Muscle layer of duodenum (tissue), 2 donors: ENCODE measurements around the gene WNK1.
A peak's percentile ranks its signal among the peaks of the same experiment; 100 is the strongest.

Source experiments
- H3K27ac ChIP-seq: one replicate; pipeline ENCODE4 v1.7.0; 2013; ENCODE audit warnings: mild to moderate bottlenecking, low read length
- H3K27me3 ChIP-seq: one replicate; pipeline ENCODE4 v1.7.0; 2013; ENCODE audit warnings: low read depth, mild to moderate bottlenecking, control low read depth, low read length
- H3K36me3 ChIP-seq, 2 donors: one replicate each; pipeline ENCODE4 v1.7.0; 2013; ENCODE audit warnings: low read length in 2 of 2, control low read depth in 1 of 2, mild to moderate bottlenecking in 1 of 2; ENCODE audit not compliant: insufficient read depth in 2 of 2, control insufficient read depth in 1 of 2
- H3K4me1 ChIP-seq, 2 donors: one replicate each; pipeline ENCODE4 v1.7.0; 2013; ENCODE audit warnings: low read length in 2 of 2, mild to moderate bottlenecking in 2 of 2, control low read depth in 1 of 2, moderate library complexity in 1 of 2; ENCODE audit not compliant: insufficient read depth in 2 of 2, control insufficient read depth in 1 of 2
- H3K4me3 ChIP-seq, 2 donors: one replicate each; pipeline ENCODE4 v1.7.0; 2013; ENCODE audit warnings: low read length in 2 of 2, low read depth in 1 of 2, mild to moderate bottlenecking in 1 of 2
- H3K9me3 ChIP-seq, 2 donors: one replicate each; pipeline ENCODE4 v1.7.0; 2013; ENCODE audit warnings: low read length in 2 of 2, control low read depth in 1 of 2, mild to moderate bottlenecking in 1 of 2; ENCODE audit not compliant: control insufficient read depth in 1 of 2
- donor health status: healthy.

Gene WNK1

DNA sequence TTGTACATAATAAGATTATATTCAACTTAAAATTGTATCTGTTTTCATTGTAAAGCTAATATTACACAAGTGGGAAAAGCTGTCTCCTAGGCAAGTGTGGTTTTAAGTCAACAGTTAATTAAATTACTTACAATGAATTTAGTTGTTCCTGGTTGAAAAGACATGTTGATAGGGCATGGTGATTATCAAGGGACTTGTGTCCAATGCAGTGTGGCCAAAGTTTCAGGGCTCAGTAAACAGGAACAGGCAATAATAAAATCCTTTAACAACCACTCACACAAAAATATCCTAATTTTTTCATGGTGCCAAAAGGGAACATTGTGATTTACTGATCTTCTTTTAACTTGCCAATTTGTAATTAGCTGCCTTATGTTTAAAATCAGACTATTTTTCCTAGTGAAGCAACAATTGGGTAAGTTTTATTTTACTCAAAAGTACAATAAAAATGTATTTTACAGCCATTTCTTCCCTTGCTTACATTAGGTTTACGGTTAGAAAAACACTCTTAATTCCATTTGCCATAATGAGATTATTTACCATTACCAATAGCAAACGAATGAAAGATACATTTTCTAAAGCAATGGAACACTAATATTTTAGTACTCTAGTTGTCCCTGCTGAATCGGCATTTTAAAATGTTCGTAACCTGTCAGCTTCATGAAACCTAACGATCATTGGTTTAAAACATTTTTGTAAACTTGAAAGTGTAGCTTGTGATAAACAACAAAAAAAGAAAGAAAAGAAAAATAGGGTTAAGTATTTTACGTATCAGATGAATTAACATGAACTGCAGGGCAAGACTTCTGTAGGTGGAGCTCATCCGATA, 1.8 kb upstream of the WNK1 start:
- H3K27ac ChIP-seq = peak overlapping the region; percentile 32

DNA sequence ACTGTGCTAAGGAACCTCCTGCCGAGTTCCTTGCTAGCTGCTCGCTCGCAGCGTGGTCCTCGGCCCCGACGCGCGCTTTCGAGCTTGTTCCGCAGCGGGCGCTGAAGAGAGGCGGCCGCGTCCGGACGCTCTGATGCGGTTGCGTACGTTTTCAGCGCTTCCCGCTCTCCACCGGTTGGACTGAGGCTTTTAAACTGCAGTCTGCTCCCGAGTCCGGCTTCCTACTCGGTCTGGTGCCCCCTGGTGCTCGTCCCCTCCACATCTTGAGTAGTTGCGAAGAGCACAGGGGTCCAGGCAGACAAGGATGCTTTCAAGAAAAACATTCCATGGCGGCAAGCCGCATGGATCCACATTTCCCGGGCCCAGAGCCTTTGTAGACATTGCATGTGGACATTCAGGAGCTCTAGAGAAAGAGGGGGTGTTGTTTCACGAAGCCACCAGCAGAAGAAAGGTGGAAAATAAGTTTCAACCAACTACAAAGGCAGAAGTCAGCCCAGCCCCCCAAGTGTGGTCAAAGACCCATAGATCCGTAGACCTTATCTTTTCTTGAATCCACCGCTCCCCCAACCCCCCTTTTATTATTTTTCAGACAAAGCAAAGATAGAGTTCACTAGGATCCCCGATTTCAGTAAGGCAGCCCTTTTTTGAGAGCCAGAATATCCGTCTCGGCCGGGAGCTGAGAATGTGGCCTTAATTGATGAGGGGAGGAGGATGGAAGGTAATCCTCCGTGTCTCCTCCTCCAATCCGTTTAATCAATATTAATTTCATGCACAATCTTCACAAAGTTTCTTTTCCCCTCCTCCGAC, 984 bp upstream of the WNK1 start:
- H3K27me3 ChIP-seq = no peaks in the 10 kb centered on the region
- peak overlapping the region; percentile 76 to 92 for H3K4me3 ChIP-seq
- peaks cover 14 to 19% of the 10 kb centered on the region in 2 donors for H3K4me1 ChIP-seq
- H3K36me3 ChIP-seq = peaks cover 0 to 3% of the 10 kb centered on the region in 2 donors
- H3K27ac ChIP-seq = peak overlapping the region; percentile 86
- H3K9me3 ChIP-seq = no peaks in the 10 kb centered on the region

More for the DNA sequence above, 1.8 kb upstream of the WNK1 start:
- H3K9me3 ChIP-seq = no peaks in the 10 kb centered on the region
- peaks cover 9 to 11% of the 10 kb centered on the region in 2 donors for H3K4me1 ChIP-seq
- no peaks in the 10 kb centered on the region for H3K27me3 ChIP-seq
- peaks cover 0 to 3% of the 10 kb centered on the region in 2 donors for H3K36me3 ChIP-seq
- peak overlapping the region; percentile 76 to 92 for H3K4me3 ChIP-seq

GRCh38 chr12:752695-753610, 574 bp downstream of the WNK1 start:
- Histone ChIP-seq H3K27me3 (no peaks in the 10 kb centered on the region), H3K27ac (peak overlapping the region; percentile 77), H3K9me3 (no peaks in the 10 kb centered on the region), H3K4me1 (peaks cover 17 to 31% of the 10 kb centered on the region in 2 donors), H3K36me3 (peaks cover 0 to 3% of the 10 kb centered on the region in 2 donors), H3K4me3 (peak overlapping the region; percentile 89 to 92)

DNA sequence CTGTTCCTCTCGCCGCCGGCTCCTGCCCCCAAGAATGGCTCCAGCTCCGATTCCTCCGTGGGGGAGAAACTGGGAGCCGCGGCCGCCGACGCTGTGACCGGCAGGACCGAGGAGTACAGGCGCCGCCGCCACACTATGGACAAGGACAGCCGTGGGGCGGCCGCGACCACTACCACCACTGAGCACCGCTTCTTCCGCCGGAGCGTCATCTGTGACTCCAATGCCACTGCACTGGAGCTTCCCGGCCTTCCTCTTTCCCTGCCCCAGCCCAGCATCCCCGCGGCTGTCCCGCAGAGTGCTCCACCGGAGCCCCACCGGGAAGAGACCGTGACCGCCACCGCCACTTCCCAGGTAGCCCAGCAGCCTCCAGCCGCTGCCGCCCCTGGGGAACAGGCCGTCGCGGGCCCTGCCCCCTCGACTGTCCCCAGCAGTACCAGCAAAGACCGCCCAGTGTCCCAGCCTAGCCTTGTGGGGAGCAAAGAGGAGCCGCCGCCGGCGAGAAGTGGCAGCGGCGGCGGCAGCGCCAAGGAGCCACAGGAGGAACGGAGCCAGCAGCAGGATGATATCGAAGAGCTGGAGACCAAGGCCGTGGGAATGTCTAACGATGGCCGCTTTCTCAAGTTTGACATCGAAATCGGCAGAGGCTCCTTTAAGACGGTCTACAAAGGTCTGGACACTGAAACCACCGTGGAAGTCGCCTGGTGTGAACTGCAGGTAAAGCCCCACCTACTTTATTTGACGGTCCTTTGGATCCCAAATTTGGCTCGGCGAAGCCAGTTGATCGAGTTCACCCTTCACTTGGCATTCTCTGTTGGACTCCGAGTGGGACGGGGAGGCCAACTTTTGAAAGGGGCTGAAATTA, 1.5 kb downstream of the WNK1 start:
- H3K27ac ChIP-seq = peak overlapping the region; percentile 77
- H3K4me1 ChIP-seq = peaks cover 17 to 31% of the 10 kb centered on the region in 2 donors
- peak overlapping the region; percentile 89 to 92 for H3K4me3 ChIP-seq
- no peaks in the 10 kb centered on the region for H3K27me3 ChIP-seq
- H3K9me3 ChIP-seq = no peaks in the 10 kb centered on the region
- H3K36me3 ChIP-seq = peaks cover 0 to 3% of the 10 kb centered on the region in 2 donors

DNA sequence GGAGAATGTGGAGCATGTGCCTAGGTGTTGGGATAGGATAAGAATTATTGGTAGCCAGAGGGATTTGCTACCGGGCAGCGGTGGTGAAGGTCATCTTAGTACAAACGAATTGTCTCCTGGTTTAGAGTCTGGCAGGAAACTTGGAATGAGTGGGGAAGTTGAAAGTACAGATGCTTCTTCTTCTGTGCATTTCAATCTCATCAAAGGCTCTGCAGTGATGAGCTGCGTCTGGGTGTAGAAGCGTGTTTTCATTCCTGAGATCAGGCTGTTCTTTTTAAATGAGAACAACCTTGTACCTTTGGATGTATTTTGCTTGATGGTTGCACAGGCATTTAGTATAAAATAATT, 2.1 kb downstream of the WNK1 start:
- H3K9me3 ChIP-seq = no peaks in the 10 kb centered on the region
- peak overlapping the region; percentile 89 to 92 for H3K4me3 ChIP-seq
- H3K27ac ChIP-seq = peak overlapping the region; percentile 77
- H3K4me1 ChIP-seq = peaks cover 17 to 31% of the 10 kb centered on the region in 2 donors
- peaks cover 0 to 3% of the 10 kb centered on the region in 2 donors for H3K36me3 ChIP-seq
- H3K27me3 ChIP-seq = no peaks in the 10 kb centered on the region

DNA sequence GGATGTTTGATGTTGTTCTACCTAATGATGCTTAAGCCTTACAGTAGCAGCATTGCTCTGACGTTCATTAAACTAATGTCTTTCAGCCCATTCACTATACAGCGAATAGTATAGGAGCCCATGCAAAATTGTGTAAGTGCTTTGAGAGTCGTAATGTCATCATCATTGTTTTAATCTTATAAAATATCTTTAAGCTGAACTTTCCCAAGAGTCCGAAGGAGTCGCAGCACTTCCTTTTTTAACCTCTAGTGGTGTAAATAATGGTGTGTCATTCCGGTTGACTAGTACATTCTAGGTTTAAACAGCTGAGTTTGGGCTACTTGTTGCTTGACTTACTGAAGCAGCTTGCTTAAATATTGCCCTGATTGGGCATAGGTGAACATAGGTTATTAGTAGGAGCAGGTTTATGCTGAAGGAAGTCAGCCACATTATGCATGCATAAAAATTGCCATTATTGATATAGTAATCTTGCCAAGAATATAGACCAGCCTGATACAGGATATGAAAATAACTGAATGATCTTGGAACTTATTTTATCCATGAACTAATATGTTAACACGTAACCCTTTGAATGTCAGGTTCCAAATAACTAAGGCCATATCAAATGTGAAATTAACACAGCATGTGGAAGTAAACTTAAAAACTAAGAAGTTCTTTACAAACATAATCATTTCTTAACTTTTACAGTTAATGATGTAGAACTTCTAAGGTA, 2.6 kb downstream of the WNK1 start:
- Histone ChIP-seq H3K4me1 (peaks cover 17 to 31% of the 10 kb centered on the region in 2 donors), H3K27me3 (no peaks in the 10 kb centered on the region), H3K36me3 (peaks cover 0 to 3% of the 10 kb centered on the region in 2 donors), H3K27ac (peak overlapping the region; percentile 77), H3K4me3 (peak overlapping the region; percentile 89 to 92), H3K9me3 (no peaks in the 10 kb centered on the region)

GRCh38 chr12:759628-760027, 7.2 kb downstream of the WNK1 start:
- H3K9me3 ChIP-seq = no peaks in the 10 kb centered on the region
- H3K4me1 ChIP-seq = peaks cover 11 to 23% of the 10 kb centered on the region in 2 donors
- no peaks in the 10 kb centered on the region for H3K36me3 ChIP-seq

DNA sequence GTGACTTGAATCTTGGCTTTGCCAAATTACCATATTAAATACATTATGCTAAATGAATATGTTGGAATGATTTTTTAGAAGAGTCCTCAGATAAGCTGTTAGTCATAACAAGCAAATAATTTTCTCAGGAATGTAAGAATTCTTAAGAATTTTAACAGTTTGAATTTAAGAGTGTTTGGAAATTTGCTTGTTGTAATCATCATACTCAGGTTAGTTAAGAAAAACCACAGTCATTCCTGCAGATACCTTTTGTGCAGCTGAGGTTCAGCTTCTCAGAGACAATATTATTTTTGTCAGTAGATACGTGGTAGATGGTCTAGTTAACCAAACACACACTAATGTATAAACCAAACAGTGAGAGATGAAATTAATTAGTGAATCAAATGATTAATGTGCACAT, 8.9 kb downstream of the WNK1 start:
- Histone ChIP-seq H3K36me3 (no peaks in the 10 kb centered on the region), H3K27ac (no peak overlapping the region), H3K27me3 (no peaks in the 10 kb centered on the region), H3K9me3 (no peaks in the 10 kb centered on the region), H3K4me3 (no peak overlapping the region), H3K4me1 (peaks cover 4 to 13% of the 10 kb centered on the region in 2 donors)

More at GRCh38 chr12:759628-760027, 7.2 kb downstream of the WNK1 start:
- H3K27me3 ChIP-seq = no peaks in the 10 kb centered on the region
- H3K27ac ChIP-seq = no peak overlapping the region
- no peak overlapping the region for H3K4me3 ChIP-seq

DNA sequence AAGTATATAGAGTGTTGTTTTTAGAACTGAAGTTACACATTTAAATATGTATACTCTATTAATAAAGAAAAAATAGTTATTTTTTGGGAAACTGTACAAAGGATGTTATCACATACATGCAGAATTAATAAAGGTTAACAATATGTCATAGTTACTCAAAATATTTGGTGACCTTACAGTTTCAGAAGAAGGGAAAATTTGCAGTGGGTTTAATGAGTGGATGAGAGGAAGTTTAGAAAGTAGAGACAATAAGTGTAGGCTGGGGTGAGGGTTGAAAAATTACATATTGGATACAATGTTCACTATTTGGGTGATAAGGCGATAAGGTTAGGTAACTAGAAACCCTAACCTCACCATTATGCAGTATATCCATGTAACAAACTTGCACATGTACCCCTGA, 13.5 kb downstream of the WNK1 start:
- Histone ChIP-seq H3K36me3 (no peaks in the 10 kb centered on the region), H3K27me3 (no peaks in the 10 kb centered on the region), H3K9me3 (no peaks in the 10 kb centered on the region), H3K4me3 (no peak overlapping the region), H3K4me1 (peaks cover 0 to 3% of the 10 kb centered on the region in 2 donors), H3K27ac (no peak overlapping the region)

GRCh38 chr12:768434-768833, 16.1 kb downstream of the WNK1 start:
- H3K9me3 ChIP-seq = no peaks in the 10 kb centered on the region
- H3K27me3 ChIP-seq = no peaks in the 10 kb centered on the region
- peaks cover 0 to 7% of the 10 kb centered on the region in 2 donors for H3K4me1 ChIP-seq
- H3K27ac ChIP-seq = no peak overlapping the region
- no peaks in the 10 kb centered on the region for H3K36me3 ChIP-seq
- H3K4me3 ChIP-seq = no peak overlapping the region
